ENCODE results near the gene SLC4A5.

DNA sequence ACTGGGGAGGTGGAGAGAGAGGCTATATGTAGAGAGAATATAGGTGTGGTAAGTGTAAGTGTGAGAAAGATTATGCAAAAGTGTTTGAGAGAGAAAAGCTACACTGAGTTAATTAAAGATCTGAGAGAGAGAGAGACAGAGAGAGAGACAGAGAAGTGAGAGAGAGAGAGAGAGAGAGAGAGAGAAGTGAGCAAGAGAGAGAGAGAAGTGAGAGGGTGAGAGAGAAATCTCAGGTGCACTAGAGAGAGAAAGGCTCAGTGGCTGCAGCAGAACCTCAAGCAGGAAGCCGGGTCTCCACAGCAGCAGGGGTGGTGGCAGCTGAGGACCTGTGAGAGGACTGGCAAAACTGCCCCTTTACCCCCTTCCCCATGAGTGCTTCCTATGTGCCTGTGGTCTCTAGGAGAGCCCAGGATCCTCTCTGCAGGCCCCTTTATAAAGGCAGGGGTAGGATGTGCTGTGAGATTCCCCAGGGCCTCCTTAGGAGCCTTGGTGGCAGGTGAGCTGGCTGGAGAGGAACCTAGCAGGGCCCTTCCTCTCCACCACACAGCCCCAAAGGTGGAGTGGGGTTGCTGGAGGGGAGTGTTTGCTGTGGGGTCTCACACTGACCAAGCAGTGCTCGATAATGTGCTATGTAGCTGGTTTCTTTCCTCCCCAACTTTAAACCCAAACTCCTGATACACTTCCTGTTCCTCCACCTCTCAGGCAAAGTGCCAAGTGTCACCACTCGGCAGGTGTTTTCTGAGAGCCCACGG is 52.6 kb downstream of the SLC4A5 start:
- TF ChIP-seq YY1 (IDR thresholded peaks at IDR 0.05; ENCODE audit: insufficient read depth, insufficient read length) (no peak), ZNF274 (IDR thresholded peaks at IDR 0.05; ENCODE audit: low read depth, low read length) (no peak), SUZ12 (IDR thresholded peaks at IDR 0.05; ENCODE audit: extremely low read depth, insufficient read depth, insufficient read length) (no peak)

Data from NT2/D1 (cell line).